Common myeloid progenitor, CD34-positive (primary cell): ENCODE data around the gene MARCHF7. TPM values are rescaled to one million over a fixed set of nuclear protein-coding genes. Genes with fewer than 3 reads are reported as not detected.
"Not testable (repeated sequence)": the region's sequence is repeated elsewhere in the genome, so short reads cannot be mapped to it uniquely, and the experiment has no call there.

Experiments
- CTCF ChIA-PET: fragments of 350-600 bp; sonication (Branson Sonifier 250); formaldehyde crosslinking; loops from one replicate; lab custom pipeline; 2021; ENCODE audit warnings: antibody characterized with exemption; lab: Charles Lee
- POLR2A ChIA-PET: fragments of 350-600 bp; sonication (Branson Sonifier 250); formaldehyde crosslinking; loops from one replicate; lab custom pipeline; 2021; ENCODE audit warnings: antibody characterized with exemption; lab: Charles Lee
- DNase-seq, 3 donors: peaks; one replicate each; pipeline versions ENCODE4 v3.0.0 to v3.0.0-alpha.2; 2013
- H3K27ac ChIP-seq, 2 experiments: 1 replicate in 1 of 2; 2 replicates in 1 of 2; pipeline ENCODE4 v1.7.0; 2013; ENCODE audit warnings: inconsistent platforms in 2 of 2, low read length in 2 of 2, mild to moderate bottlenecking in 2 of 2, low read depth in 1 of 2, moderate library complexity in 1 of 2; ENCODE audit not compliant: severe bottlenecking in 2 of 2, insufficient read depth in 1 of 2, poor library complexity in 1 of 2
- H3K27me3 ChIP-seq, 5 experiments: replicated peaks in 2 of 5; 1 replicate in 3 of 5; 2 replicates in 2 of 5; pipeline versions ENCODE4 v1.6.1 to v1.7.0; 2013; ENCODE audit warnings: low read length in 4 of 5, mild to moderate bottlenecking in 2 of 5, moderate library complexity in 2 of 5, inconsistent platforms in 1 of 5; ENCODE audit not compliant: insufficient read depth in 5 of 5, control insufficient read depth in 4 of 5
- H3K36me3 ChIP-seq, 4 experiments: 1 replicate in 2 of 4; 2 replicates in 2 of 4; pipeline versions ENCODE4 v1.6.1 to v1.7.0; 2013; ENCODE audit warnings: low read length in 3 of 4, control low read depth in 1 of 4, mild to moderate bottlenecking in 1 of 4; ENCODE audit not compliant: control insufficient read depth in 4 of 4, insufficient read depth in 4 of 4
- H3K4me1 ChIP-seq, 4 experiments: 1 replicate in 3 of 4; 2 replicates in 1 of 4; pipeline versions ENCODE4 v1.6.1 to v1.7.1; 2013; ENCODE audit warnings: low read length in 3 of 4, mild to moderate bottlenecking in 3 of 4, control low read depth in 1 of 4, inconsistent platforms in 1 of 4, moderate library complexity in 1 of 4; ENCODE audit not compliant: control insufficient read depth in 4 of 4, insufficient read depth in 4 of 4; ENCODE audit errors: control extremely low read depth in 1 of 4
- H3K4me3 ChIP-seq, 7 experiments: 1 replicate in 4 of 7; 2 replicates in 3 of 7; pipeline versions ENCODE4 v1.5.1 to v1.7.0; 2013; ENCODE audit warnings: mild to moderate bottlenecking in 7 of 7, low read length in 6 of 7, moderate library complexity in 6 of 7, inconsistent platforms in 2 of 7, low read depth in 2 of 7, control low read depth in 1 of 7; ENCODE audit not compliant: insufficient read depth in 4 of 7, control insufficient read depth in 1 of 7; ENCODE audit errors: extremely low read depth in 1 of 7
- H3K9me3 ChIP-seq, 5 experiments: 1 replicate in 4 of 5; 2 replicates in 1 of 5; pipeline versions ENCODE4 v1.6.1 to v1.7.1; 2013; ENCODE audit warnings: low read length in 4 of 5, mild to moderate bottlenecking in 2 of 5, inconsistent platforms in 1 of 5, low read depth in 1 of 5, moderate library complexity in 1 of 5; ENCODE audit not compliant: control insufficient read depth in 4 of 5, insufficient read depth in 2 of 5; ENCODE audit errors: control extremely low read depth in 1 of 5
- WGBS: methylation state at CpG from one replicate; pipeline ENCODE4 v1.1.5; 2013; ENCODE audit not compliant: insufficient coverage; 5-methylcytosine and 5-hydroxymethylcytosine counted together
- polyA plus RNA-seq: library from polyadenylated mRNA; unstranded; fragments of 120-200 nt; gene quantifications from one replicate; pipeline ENCODE4 v1.2.1, GENCODE V29; 2013

The MARCHF7 gene
- 112 TPM for polyA plus RNA-seq

- DNase-seq: peak; percentile 96 to 98 (median 98)
- ChIA-PET POLR2A (interaction anchor here (0.6 to 1.4 kb wide), 8 partner anchors 9 to 97 kb away, joined by 3 to 6 read pairs (median 4); partner anchors contain the start of gene BAZ2B), CTCF (interaction anchor here (0.8 to 2.2 kb wide), 13 partner anchors 9 to 326 kb away, joined by 3 to 16 read pairs (median 3); partner anchors contain the start of gene BAZ2B)
- peak within 1 kb of the TSS; percentile 73 to 100 (median 95) for H3K4me3 ChIP-seq
- H3K27me3 ChIP-seq: no peaks in the 10 kb centered on the region
- peaks cover 5 to 20% (median 17%) of the 10 kb centered on the region in 4 experiments for H3K36me3 ChIP-seq
- 0% methylated on average over 46 of the region's 72 CpGs for WGBS
- H3K9me3 ChIP-seq: no peaks in the 10 kb centered on the region
- peak within 1 kb of the TSS; percentile 98 for H3K27ac ChIP-seq
- H3K4me1 ChIP-seq: peaks cover 19 to 45% (median 27%) of the 10 kb centered on the region in 4 experiments
These were observed at the start of gene MARCHF7 for GRCh38 chr2:159712143-159712928. MARCHF7 (plus strand) TSS chr2:159712506; CDS start chr2:159729023, 16,517 bp downstream.

- POLR2A ChIA-PET, DNase-seq: not testable (repeated sequence)
These were observed 44.9 kb upstream of the MARCHF7 start for GRCh38 chr2:159667423-159667822.

DNA sequence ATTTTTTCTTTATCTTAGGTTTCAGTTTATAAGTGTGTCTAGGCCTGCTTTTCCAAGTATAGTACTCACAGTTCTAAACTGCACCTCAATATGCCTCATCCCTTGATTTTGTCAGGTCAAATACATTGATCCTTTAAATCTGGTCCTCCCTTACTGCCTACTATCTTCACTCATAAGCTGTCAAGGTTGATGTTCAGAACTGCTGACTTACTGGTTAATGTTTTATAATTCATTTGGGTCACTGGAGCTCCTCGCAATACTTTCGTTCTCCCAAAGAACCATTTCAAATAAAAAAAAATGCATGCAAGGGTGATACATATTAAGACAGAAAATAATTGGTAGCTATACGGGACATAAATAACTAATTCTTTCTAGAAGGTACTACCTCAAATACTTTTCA lies 41.3 kb upstream of the MARCHF7 start:
- H3K4me3 ChIP-seq: no peak overlapping the region
- no peak for DNase-seq
- H3K4me1 ChIP-seq: no peaks in the 10 kb centered on the region
- no peak overlapping the region for H3K27ac ChIP-seq
- no peaks in the 10 kb centered on the region for H3K27me3 ChIP-seq
- no peaks in the 10 kb centered on the region for H3K36me3 ChIP-seq
- H3K9me3 ChIP-seq: no peaks in the 10 kb centered on the region
- no CpG with 5 or more reads among the region's 3 CpGs for WGBS
- ChIA-PET POLR2A (no interaction called here), CTCF (no interaction called here)

More at GRCh38 chr2:159667423-159667822, 44.9 kb upstream of the MARCHF7 start:
- H3K27me3 ChIP-seq, H3K27ac ChIP-seq, H3K36me3 ChIP-seq, H3K4me3 ChIP-seq, H3K4me1 ChIP-seq, CTCF ChIA-PET, H3K9me3 ChIP-seq: not testable (repeated sequence)
- WGBS: 100% methylated on average over 1 of the region's 3 CpGs

- H3K27me3 ChIP-seq: no peaks in the 10 kb centered on the region
- ChIA-PET POLR2A (interaction anchor here (0.9 kb wide), 1 partner anchor 34 kb away, joined by 6 read pairs; the partner anchor contains the start of gene MARCHF7), CTCF (interaction anchor here (0.7 to 1.9 kb wide), 10 partner anchors 9 to 121 kb away, joined by 3 to 5 read pairs (median 4); no protein-coding TSS in a partner anchor)
- H3K36me3 ChIP-seq: no peaks in the 10 kb centered on the region
- H3K4me1 ChIP-seq: no peaks in the 10 kb centered on the region
- DNase-seq: peak; percentile 32 to 45 (median 43)
- no CpG with 5 or more reads among the region's 1 CpG for WGBS
- H3K27ac ChIP-seq: no peak overlapping the region
- no peaks in the 10 kb centered on the region for H3K9me3 ChIP-seq
- H3K4me3 ChIP-seq: no peak overlapping the region
These were observed 34.7 kb upstream of the MARCHF7 start for GRCh38 chr2:159677654-159678053.

DNA sequence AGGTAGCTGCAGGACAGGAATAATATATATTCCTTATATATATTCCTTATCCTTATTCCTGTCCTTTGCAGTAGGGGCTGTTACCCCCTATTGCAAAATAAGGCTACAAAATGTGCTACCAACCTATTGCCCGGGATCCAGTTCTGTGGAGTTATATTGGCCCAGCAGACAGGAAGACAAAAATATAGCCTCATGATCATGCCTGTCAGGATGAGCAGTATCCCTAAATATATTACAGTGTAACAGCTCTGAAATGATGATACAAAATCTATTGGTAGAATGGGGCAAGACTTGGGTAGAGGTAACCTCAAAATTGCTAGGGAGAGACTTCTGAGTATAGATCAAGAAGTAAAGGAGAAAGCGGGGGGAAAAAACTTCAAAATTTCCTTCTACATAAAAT lies 31.6 kb upstream of the MARCHF7 start:
- no peak overlapping the region for H3K4me3 ChIP-seq
- no peaks in the 10 kb centered on the region for H3K27me3 ChIP-seq
- H3K4me1 ChIP-seq: no peaks in the 10 kb centered on the region
- no peak overlapping the region for H3K27ac ChIP-seq
- 100% methylated on average over 1 of the region's 2 CpGs for WGBS
- H3K36me3 ChIP-seq: no peaks in the 10 kb centered on the region
- CTCF ChIA-PET: interaction anchor here (1.5 kb wide), 1 partner anchor 123 kb away, joined by 5 read pairs; no protein-coding TSS in a partner anchor
- POLR2A ChIA-PET: no interaction called here
- H3K9me3 ChIP-seq: no peaks in the 10 kb centered on the region
- no peak for DNase-seq

GRCh38 chr2:159683817-159684216 lies 28.5 kb upstream of the MARCHF7 start:
- H3K4me1 ChIP-seq: no peaks in the 10 kb centered on the region
- POLR2A ChIA-PET: no interaction called here
- no peak overlapping the region for H3K4me3 ChIP-seq
- H3K36me3 ChIP-seq: no peaks in the 10 kb centered on the region
- H3K27me3 ChIP-seq: no peaks in the 10 kb centered on the region
- CTCF ChIA-PET: interaction anchor here (1.1 to 1.6 kb wide), 3 partner anchors 9 to 19 kb away, joined by 4 to 5 read pairs (median 5); no protein-coding TSS in a partner anchor
- 73% methylated on average over 1 of the region's 1 CpG for WGBS
- no peaks in the 10 kb centered on the region for H3K9me3 ChIP-seq
- H3K27ac ChIP-seq: no peak overlapping the region
- no peak for DNase-seq

DNA sequence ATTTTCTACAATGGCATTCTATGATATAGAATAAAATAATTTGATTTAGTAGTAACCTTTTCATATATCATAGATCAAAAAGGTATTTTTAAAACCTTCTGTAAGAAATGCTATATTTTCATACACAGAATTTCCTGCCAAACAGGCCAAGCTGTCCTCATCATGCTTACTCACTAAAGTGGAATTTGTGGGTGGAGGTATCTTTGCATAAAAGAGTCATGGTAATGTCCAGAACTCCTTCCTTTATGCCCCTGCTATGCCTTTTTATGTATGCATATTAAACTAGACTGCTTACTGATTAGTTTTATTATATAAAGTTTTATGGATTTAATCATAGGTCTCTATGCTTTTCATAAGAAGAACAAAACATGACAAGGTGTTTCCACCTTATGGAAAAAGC lies 27.5 kb upstream of the MARCHF7 start:
- H3K4me1 ChIP-seq: no peaks in the 10 kb centered on the region
- no peaks in the 10 kb centered on the region for H3K36me3 ChIP-seq
- H3K27ac ChIP-seq: no peak overlapping the region
- POLR2A ChIA-PET: no interaction called here
- H3K4me3 ChIP-seq: no peak overlapping the region
- no peaks in the 10 kb centered on the region for H3K27me3 ChIP-seq
- CTCF ChIA-PET: interaction anchor here (0.6 to 1.6 kb wide), 5 partner anchors 10 to 40 kb away, joined by 3 to 5 read pairs (median 4); no protein-coding TSS in a partner anchor
- DNase-seq: no peak
- H3K9me3 ChIP-seq: no peaks in the 10 kb centered on the region
